Peyer's patch (tissue), 4 donors: ENCODE results near the gene LIMD2. TPM values are rescaled to one million over a fixed set of nuclear protein-coding genes. Genes with fewer than 3 reads are reported as not detected.

Source experiments
- DNase-seq, 3 donors: peaks; one replicate each; pipeline ENCODE4 v3.0.0-alpha.2; 2017 to 2019
- H3K27ac ChIP-seq, 4 donors: fragments of 200-600 bp; sonication (generic); one replicate each; pipeline ENCODE4 v1.5.1; 2016 to 2019
- H3K27me3 ChIP-seq, 2 donors: fragments of 200-600 bp; sonication (generic); one replicate each; pipeline ENCODE4 v1.5.1; 2019
- H3K36me3 ChIP-seq, 3 donors: fragments of 200-600 bp; sonication (generic); one replicate each; pipeline ENCODE4 v1.5.1; 2016 to 2019
- H3K4me1 ChIP-seq, 4 donors: fragments of 200-600 bp; sonication (generic); one replicate each; pipeline ENCODE4 v1.5.1; 2016 to 2019
- H3K4me3 ChIP-seq, 4 donors: fragments of 200-600 bp; sonication (generic); 1 replicate in 3 of 4; 2 replicates in 1 of 4; pipeline ENCODE4 v1.5.1; 2016 to 2019; ENCODE audit warnings: mild to moderate bottlenecking in 1 of 4
- H3K9me3 ChIP-seq, 4 donors: fragments of 200-600 bp; sonication (generic); one replicate each; pipeline ENCODE4 v1.5.1; 2016 to 2019; ENCODE audit warnings: mild to moderate bottlenecking in 1 of 4
- CTCF ChIP-seq, 6 experiments: fragments of 450-650 bp in 4 of 6; fragments of 200-600 bp in 2 of 6; sonication (generic) in 1 of 6; IDR thresholded peaks; one replicate each; pipeline ENCODE4 v1.5.1; 2017 to 2019; ENCODE audit warnings: antibody characterized with exemption in 6 of 6, mild to moderate bottlenecking in 3 of 6, moderate library complexity in 1 of 6
- POLR2A ChIP-seq, 2 donors: fragments of 450-650 bp; IDR thresholded peaks; one replicate each; pipeline ENCODE4 v1.5.1; 2017; ENCODE audit warnings: antibody characterized with exemption in 2 of 2, mild to moderate bottlenecking in 2 of 2, moderate library complexity in 2 of 2
- total RNA-seq, 4 donors: library from RNA; depleted of rRNA; stranded (reverse); fragments of >200 nt; gene quantifications; one replicate each; pipeline ENCODE4 v1.1.0, GENCODE V29; 2016

The LIMD2 gene
- total RNA-seq, 4 donors from 2014 or later = 9.9 to 79.2 (median 12.6) TPM

DNA sequence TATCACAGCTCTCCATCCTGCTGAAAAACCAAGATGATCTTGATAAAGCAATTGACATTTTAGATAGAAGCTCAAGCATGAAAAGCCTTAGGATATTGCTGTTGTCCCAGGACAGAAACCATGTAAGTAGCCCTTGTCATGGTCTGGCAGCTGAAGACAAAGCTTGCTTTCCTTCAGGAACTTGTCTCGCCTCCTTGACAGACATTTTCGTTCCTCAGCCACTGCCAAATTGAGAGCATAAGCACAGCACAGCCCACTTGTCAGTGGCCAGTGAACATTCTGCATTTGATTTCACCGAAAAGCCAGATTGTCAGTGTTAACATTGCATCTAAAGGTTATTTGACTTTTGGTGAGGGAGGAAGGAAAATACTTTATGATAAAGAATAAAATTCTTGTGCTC lies 42.1 kb downstream of the LIMD2 start:
- TF ChIP-seq CTCF (IDR thresholded peaks at IDR 0.05) = no peak
- TF ChIP-seq POLR2A (IDR thresholded peaks at IDR 0.05) = no peak
- Histone ChIP-seq H3K4me3 (no peak overlapping the region), H3K27me3 (no peaks in the 10 kb centered on the region), H3K36me3 (peaks cover 0 to 61% (median 0%) of the 10 kb centered on the region in 3 donors), H3K9me3 (no peaks in the 10 kb centered on the region), H3K4me1 (no peaks in the 10 kb centered on the region), H3K27ac (no peak overlapping the region)
- DNase-seq = no peak

GRCh38 chr17:63653050-63653449 lies 46.9 kb downstream of the LIMD2 start:
- no peak overlapping the region for H3K27ac ChIP-seq
- no peaks in the 10 kb centered on the region for H3K27me3 ChIP-seq
- no peak overlapping the region for H3K4me3 ChIP-seq
- TF ChIP-seq CTCF (IDR thresholded peaks at IDR 0.05) (no peak), POLR2A (IDR thresholded peaks at IDR 0.05) (no peak)
- H3K4me1 ChIP-seq = no peaks in the 10 kb centered on the region
- DNase-seq = no peak
- no peaks in the 10 kb centered on the region for H3K9me3 ChIP-seq
- peaks cover 0 to 38% (median 0%) of the 10 kb centered on the region in 3 donors for H3K36me3 ChIP-seq

DNA sequence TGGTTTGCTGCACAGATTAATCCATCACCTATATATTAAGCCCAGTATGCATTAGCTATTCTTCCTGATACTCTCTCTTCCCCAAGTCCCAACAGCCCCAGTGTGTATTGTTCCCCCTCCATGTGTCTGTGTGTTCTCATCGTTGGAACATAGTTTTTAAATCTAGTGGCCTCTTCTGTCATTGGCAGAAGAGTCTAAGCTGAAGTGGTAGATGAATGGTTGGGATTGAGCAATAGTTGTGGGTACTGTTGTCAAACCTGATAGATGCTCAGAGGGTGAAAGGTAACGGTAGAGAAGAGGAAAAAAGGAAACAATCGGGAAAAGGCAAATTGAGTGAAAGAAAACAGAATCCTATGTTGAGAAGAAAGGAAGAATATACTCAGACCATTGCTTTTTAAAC lies 47.8 kb downstream of the LIMD2 start:
- no peaks in the 10 kb centered on the region for H3K9me3 ChIP-seq
- no peaks in the 10 kb centered on the region for H3K27me3 ChIP-seq
- no peak overlapping the region for H3K27ac ChIP-seq
- DNase-seq = no peak
- peaks cover 0 to 32% (median 0%) of the 10 kb centered on the region in 3 donors for H3K36me3 ChIP-seq
- no peak overlapping the region for H3K4me3 ChIP-seq
- no peak for TF ChIP-seq CTCF (IDR thresholded peaks at IDR 0.05)
- no peak for TF ChIP-seq POLR2A (IDR thresholded peaks at IDR 0.05)
- no peaks in the 10 kb centered on the region for H3K4me1 ChIP-seq

GRCh38 chr17:63649813-63650212 lies 50.1 kb downstream of the LIMD2 start:
- no peak for TF ChIP-seq POLR2A (IDR thresholded peaks at IDR 0.05)
- TF ChIP-seq CTCF (IDR thresholded peaks at IDR 0.05) = no peak
- H3K36me3 ChIP-seq = peaks cover 0 to 25% (median 0%) of the 10 kb centered on the region in 3 donors
- no peaks in the 10 kb centered on the region for H3K27me3 ChIP-seq
- no peak overlapping the region for H3K4me3 ChIP-seq
- H3K4me1 ChIP-seq = no peaks in the 10 kb centered on the region
- H3K27ac ChIP-seq = no peak overlapping the region
- DNase-seq = no peak
- H3K9me3 ChIP-seq = no peaks in the 10 kb centered on the region

- no peak for TF ChIP-seq POLR2A (IDR thresholded peaks at IDR 0.05)
- TF ChIP-seq CTCF (IDR thresholded peaks at IDR 0.05) = no peak
- Histone ChIP-seq H3K36me3 (peaks cover 0 to 17% (median 0%) of the 10 kb centered on the region in 3 donors), H3K4me1 (no peaks in the 10 kb centered on the region), H3K9me3 (no peaks in the 10 kb centered on the region), H3K4me3 (no peak overlapping the region), H3K27ac (no peak overlapping the region), H3K27me3 (no peaks in the 10 kb centered on the region)
- no peak for DNase-seq
These were observed 52.0 kb downstream of the LIMD2 start for GRCh38 chr17:63647936-63648335.
